ENCODE results near the gene FRMD5.

FRMD5 gene

GRCh38 chr15:43873651-43874050, 321.4 kb downstream of the FRMD5 start:
- no peak for TF ChIP-seq POLR2AphosphoS5 (IDR thresholded peaks at IDR 0.05; ENCODE audit: low read depth, low read length)
- TF ChIP-seq FOXP2 (optimal IDR thresholded peaks at IDR 0.05; ENCODE audit: borderline replicate concordance, extremely low read depth, extremely low read length, insufficient read depth) = no peak
- TF ChIP-seq TAF1 (IDR thresholded peaks at IDR 0.05; ENCODE audit: borderline replicate concordance, insufficient read depth, low read length) = no peak
- TF ChIP-seq SIN3A (IDR thresholded peaks at IDR 0.05; ENCODE audit: borderline replicate concordance, insufficient read depth, low read length) = no peak
- TF ChIP-seq REST (IDR thresholded peaks at IDR 0.05; ENCODE audit: insufficient read depth in 1 of 2, low read depth in 2 of 2, low read length in 2 of 2) = no peak

GRCh38 chr15:43872416-43873020, 322.6 kb downstream of the FRMD5 start:
- no peak for TF ChIP-seq TAF1 (IDR thresholded peaks at IDR 0.05; ENCODE audit: borderline replicate concordance, insufficient read depth, low read length)
- no peak for TF ChIP-seq SIN3A (IDR thresholded peaks at IDR 0.05; ENCODE audit: borderline replicate concordance, insufficient read depth, low read length)
- TF ChIP-seq FOXP2 (optimal IDR thresholded peaks at IDR 0.05; ENCODE audit: borderline replicate concordance, extremely low read depth, extremely low read length, insufficient read depth) = no peak
- TF ChIP-seq REST (IDR thresholded peaks at IDR 0.05; ENCODE audit: insufficient read depth in 1 of 2, low read depth in 2 of 2, low read length in 2 of 2) = no peak
- no peak for TF ChIP-seq POLR2AphosphoS5 (IDR thresholded peaks at IDR 0.05; ENCODE audit: low read depth, low read length)

GRCh38 chr15:43871835-43872234, 323.2 kb downstream of the FRMD5 start:
- no peak for TF ChIP-seq SIN3A (IDR thresholded peaks at IDR 0.05; ENCODE audit: borderline replicate concordance, insufficient read depth, low read length)

GRCh38 chr15:43868406-43868805, 326.7 kb downstream of the FRMD5 start:
- TF ChIP-seq SIN3A (IDR thresholded peaks at IDR 0.05; ENCODE audit: borderline replicate concordance, insufficient read depth, low read length) = no peak
- no peak for TF ChIP-seq TAF1 (IDR thresholded peaks at IDR 0.05; ENCODE audit: borderline replicate concordance, insufficient read depth, low read length)
- TF ChIP-seq FOXP2 (optimal IDR thresholded peaks at IDR 0.05; ENCODE audit: borderline replicate concordance, extremely low read depth, extremely low read length, insufficient read depth) = no peak
- TF ChIP-seq POLR2AphosphoS5 (IDR thresholded peaks at IDR 0.05; ENCODE audit: low read depth, low read length) = no peak
- TF ChIP-seq REST (IDR thresholded peaks at IDR 0.05; ENCODE audit: insufficient read depth in 1 of 2, low read depth in 2 of 2, low read length in 2 of 2) = no peak

GRCh38 chr15:43867096-43867495, 328.0 kb downstream of the FRMD5 start:
- no peak for TF ChIP-seq FOXP2 (optimal IDR thresholded peaks at IDR 0.05; ENCODE audit: borderline replicate concordance, extremely low read depth, extremely low read length, insufficient read depth)
- no peak for TF ChIP-seq REST (IDR thresholded peaks at IDR 0.05; ENCODE audit: insufficient read depth in 1 of 2, low read depth in 2 of 2, low read length in 2 of 2)
- TF ChIP-seq POLR2AphosphoS5 (IDR thresholded peaks at IDR 0.05; ENCODE audit: low read depth, low read length) = no peak
- no peak for TF ChIP-seq SIN3A (IDR thresholded peaks at IDR 0.05; ENCODE audit: borderline replicate concordance, insufficient read depth, low read length)
- no peak for TF ChIP-seq TAF1 (IDR thresholded peaks at IDR 0.05; ENCODE audit: borderline replicate concordance, insufficient read depth, low read length)

All from PFSK-1 (cell line).